ENCODE data around the gene UGT1A6.

The UGT1A6 gene

DNA sequence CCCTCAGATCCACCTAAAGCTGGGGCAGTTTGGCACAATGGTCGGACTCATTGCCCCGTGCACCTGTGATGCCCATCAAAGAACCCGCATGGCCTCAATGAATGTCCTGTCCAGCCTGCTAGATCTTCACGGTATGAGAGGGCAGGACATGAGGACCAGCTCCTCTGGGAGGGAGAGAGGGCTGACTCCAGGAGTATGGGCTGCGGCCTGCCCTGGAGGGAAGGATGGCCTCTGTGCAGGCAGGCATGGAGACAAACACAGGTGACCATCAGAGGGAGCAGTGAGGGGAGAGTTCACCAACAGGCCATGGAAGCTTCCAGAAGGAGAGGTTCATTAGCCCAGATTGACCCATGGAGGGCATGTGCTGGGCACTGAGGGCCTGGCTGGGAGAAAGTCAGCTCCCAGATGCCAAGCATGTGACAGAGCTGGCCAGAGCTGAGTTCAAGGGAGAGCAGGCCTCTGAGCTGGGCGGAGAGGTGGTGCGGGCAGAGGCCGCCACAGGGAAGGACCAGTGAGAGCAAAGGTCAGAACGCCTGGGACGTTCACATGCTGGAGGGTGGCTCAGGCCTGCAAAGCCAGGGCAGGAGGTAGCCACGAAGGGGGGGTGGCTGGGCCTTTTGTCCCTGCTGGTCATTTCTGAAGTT lies 125.4 kb downstream of the UGT1A6 start:
- FAIRE-seq (no peak), DNase-seq (ENCODE audit: low spot score) (no peak)

DNA sequence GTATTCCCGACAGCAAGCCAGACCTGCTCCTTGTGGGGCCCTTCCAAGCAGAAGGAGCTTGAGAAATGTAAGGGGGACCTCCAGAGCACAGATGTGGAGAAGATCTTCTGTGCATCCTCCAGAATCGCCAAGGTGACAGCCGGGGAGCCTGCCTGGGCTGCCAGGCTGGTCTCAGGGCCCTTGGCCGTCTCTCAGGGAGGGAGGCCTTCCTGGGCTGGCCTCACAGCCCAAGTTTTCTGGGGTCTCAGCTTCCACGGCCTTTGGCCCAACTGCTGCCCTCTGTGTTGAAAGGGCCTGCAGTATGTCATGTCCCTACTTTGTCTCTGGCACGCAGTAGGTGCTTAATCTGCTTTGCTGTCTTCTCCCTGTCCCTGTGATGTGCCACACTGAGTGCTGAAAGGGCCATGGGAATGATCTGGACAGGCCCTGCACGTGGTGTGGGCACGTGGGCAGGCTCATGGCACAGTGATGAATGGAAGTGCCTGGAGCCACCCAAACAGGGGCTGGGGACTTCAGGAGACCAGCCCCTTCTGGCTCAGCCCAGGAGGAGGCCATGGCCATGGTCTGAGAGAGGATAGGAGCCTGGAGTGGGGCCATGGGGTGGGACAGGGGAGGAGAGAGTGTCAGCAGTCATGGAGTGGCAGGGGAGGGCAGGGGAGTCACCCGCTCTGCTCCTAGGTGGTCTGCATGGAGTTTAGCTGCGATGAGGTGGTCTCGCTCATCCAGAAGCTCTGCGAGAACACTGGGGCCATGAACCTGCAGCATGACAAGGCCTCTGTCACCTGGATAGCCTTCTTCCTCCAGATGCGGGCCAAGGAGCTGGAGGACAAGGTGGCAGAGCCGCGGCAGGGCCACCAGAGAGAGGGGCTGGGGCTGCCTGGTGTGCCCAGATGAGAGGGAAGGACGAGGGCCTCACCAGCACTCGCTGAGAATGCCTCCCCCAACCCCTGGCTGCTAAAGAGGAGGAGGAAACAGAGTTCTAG lies 126.2 kb downstream of the UGT1A6 start:
- no peak for DNase-seq (ENCODE audit: low spot score)

DNA sequence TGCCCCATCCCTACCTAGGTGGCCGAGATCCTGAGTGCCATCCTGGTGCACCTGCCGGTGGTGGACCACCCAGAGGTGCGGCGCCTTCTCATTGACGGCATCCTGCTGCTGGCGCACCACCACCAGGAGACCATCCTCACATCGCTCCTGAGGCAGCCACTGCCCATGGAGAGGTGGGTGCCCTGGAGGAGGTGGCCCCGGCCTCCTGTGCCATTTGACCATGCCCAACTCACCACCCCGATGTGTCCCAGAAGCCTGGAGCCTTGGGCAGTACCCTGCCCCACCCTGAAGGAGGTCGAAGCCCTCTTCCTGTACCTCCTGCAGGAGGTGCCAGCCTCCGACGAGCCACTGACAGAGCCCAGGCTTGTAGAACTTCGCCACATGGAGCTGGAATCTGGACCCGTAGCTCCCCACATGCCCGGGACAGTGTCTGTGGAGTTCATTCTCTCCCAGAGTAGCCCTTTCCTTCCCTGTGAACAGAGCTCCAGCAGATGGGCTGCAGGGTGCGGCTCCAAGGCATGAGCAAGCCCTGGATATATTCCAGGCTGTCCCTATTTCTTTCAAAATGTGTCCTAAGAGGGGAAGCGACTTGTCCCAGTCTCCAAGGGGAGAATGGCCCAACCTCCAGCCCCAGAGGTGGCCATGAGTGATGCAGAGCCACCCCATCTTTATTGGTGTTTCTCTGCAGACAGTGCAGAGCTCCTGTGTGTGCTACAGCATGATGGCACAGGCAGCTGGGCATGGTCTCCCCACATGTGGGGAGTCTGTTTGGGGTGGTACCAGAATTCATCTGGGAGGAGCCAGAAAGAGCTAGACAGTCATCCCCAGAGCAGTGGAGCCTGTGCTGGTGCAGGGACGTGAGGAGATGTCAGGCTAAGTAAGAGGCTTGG lies 127.4 kb downstream of the UGT1A6 start:
- FAIRE-seq (no peak), DNase-seq (ENCODE audit: low spot score) (no peak)

More for the DNA sequence above, 126.2 kb downstream of the UGT1A6 start:
- no peak for FAIRE-seq

DNA sequence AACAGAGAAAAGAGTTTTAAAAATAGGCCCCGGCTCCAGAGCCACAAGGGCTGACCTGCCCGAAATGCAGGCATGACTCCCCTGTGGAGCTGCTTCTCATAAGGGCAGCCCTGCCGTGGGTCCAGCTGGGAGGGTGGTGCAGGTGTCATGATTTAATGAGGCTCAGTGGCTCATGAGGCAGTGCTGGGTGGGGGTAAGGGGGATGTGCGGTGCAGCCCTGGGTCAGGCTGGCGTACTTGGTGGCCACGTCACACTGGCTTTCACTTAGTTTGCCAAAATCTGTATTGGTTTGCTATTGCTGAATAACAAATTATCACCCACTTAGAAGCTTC lies 128.1 kb downstream of the UGT1A6 start:
- FAIRE-seq (no peak), DNase-seq (ENCODE audit: low spot score) (no peak)

DNA sequence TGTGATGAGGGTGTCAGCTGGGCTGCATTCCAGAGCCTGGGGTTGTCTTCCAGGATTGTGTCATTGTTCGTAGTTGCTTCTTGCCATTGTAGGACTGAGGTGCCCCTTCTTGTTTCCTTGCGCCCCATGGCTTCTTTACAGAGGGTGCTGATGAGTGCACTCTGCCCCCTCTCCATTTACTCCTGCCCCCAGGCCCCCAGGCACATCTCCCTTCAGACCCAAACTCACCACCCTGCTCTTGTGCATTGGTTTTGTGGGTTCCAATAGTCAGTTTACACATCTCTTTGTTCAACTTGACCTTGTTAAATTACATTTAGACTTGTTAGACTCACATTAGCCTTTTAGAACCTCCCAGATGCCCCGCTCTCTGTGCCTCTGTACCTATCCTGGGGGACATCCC lies 128.5 kb downstream of the UGT1A6 start:
- DNase-seq (ENCODE audit: low spot score) (no peak), FAIRE-seq (no peak)

DNA sequence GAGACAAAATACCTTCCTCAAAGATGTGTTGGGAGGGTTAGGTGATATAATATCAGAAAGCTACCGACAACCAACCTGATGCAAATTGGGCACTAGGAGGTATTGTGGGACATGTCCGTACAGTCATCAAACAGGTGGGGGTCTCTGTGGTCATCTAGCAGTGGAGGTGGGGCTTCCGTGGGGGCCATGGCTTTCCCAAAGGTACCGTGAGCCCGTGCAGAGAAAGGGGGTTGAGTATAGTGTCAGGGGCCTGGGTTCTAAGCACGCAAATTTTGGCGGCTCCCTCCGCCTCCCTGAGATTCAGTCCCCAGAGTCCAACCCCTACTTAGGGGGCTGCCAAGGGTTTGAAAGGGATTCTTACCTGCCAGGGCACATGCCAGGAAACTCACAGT lies 129.0 kb downstream of the UGT1A6 start:
- FAIRE-seq = no peak
- no peak for DNase-seq (ENCODE audit: low spot score)

DNA sequence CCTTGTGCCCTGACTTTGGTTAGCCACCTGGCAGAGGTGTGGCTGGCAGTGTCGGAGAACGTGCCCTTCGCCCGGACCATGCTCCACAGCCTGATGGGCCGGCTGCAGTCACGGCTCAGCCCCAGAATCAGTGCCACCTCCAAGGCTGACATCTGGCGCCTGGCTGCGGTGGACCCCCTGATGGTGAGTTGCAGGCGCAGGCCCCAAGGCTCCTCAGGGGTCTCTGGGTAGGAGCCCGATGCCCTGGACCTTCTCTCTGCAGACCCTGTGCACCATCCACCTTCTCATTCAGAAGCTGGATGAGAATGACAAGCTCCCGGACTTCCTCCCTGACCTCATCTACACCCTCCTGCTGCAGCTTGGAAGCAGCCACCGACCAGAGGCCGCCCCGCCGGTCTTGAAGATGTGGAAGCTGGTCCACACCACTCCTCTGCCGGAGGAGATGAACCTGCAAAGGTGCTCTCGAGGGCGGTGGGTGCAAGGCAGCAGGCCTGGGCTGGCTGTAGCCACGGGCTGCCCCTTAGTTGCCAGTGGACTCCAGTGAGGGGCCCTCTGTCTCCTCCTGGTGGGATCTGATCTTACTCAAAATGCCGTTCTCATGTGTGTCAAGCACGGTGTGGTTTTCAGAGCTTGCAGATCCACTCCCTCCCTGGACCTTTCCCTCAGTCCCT lies 129.5 kb downstream of the UGT1A6 start:
- DNase-seq (ENCODE audit: low spot score) (no peak), FAIRE-seq (no peak)

Data from RCC 7860 (cell line).